CD14-positive monocyte (primary cell): Measurements from ENCODE around the gene ADCY1. TPM values are rescaled to one million over a fixed set of nuclear protein-coding genes. Genes with fewer than 3 reads are reported as not detected.

Experiments
- DNase-seq, 3 donors: peaks; one replicate each; pipeline ENCODE4 v3.0.0-alpha.2; 2011 to 2022
- H2AFZ ChIP-seq: 2 replicates; pipeline ENCODE4 v1.6.0; 2012; ENCODE audit warnings: mild to moderate bottlenecking, low read depth, low read length, inconsistent platforms; ENCODE audit not compliant: insufficient read depth, poor library complexity, severe bottlenecking
- H3K27ac ChIP-seq, 2 donors: 1 replicate in 1 of 2; 2 replicates in 1 of 2; pipeline ENCODE4 v1.5.1; 2012 to 2013; ENCODE audit warnings: low read length in 2 of 2, control low read depth in 1 of 2, inconsistent platforms in 1 of 2, low read depth in 1 of 2, mild to moderate bottlenecking in 1 of 2
- H3K27me3 ChIP-seq, 2 donors: one replicate each; pipeline versions ENCODE4 v1.6.0 to v1.6.1; 2011 to 2013; ENCODE audit warnings: low read length in 2 of 2; ENCODE audit not compliant: control insufficient read depth in 2 of 2, insufficient read depth in 2 of 2
- H3K36me3 ChIP-seq, 2 donors: replicated peaks in 1 of 2; 1 replicate in 1 of 2; 2 replicates in 1 of 2; pipeline versions ENCODE4 v1.5.1 to v1.6.1; 2012 to 2013; ENCODE audit warnings: low read length in 2 of 2, control low read depth in 1 of 2, inconsistent platforms in 1 of 2, mild to moderate bottlenecking in 1 of 2; ENCODE audit not compliant: insufficient read depth in 2 of 2, control insufficient read depth in 1 of 2
- H3K4me1 ChIP-seq, 2 donors: 1 replicate in 1 of 2; 2 replicates in 1 of 2; pipeline versions ENCODE4 v1.5.1 to v1.6.1; 2012 to 2013; ENCODE audit warnings: low read length in 2 of 2, control low read depth in 1 of 2, inconsistent platforms in 1 of 2, mild to moderate bottlenecking in 1 of 2, moderate library complexity in 1 of 2; ENCODE audit not compliant: insufficient read depth in 2 of 2, control insufficient read depth in 1 of 2
- H3K4me2 ChIP-seq: replicated peaks from 2 replicates; pipeline ENCODE3; 2012; ENCODE audit warnings: low read length, moderate library complexity, mild to moderate bottlenecking; ENCODE audit not compliant: poor library complexity, severe bottlenecking; ENCODE audit errors: extremely low read depth
- H3K4me3 ChIP-seq, 3 experiments: fragments of 200-600 bp in 1 of 3; sonication (generic) in 1 of 3; replicated peaks in 1 of 3; 1 replicate in 2 of 3; 2 replicates in 1 of 3; pipeline ENCODE4 v1.5.1; 2011 to 2013; ENCODE audit warnings: low read length in 3 of 3, mild to moderate bottlenecking in 3 of 3, control low read depth in 2 of 3, low read depth in 2 of 3, inconsistent platforms in 1 of 3, moderate library complexity in 1 of 3
- H3K79me2 ChIP-seq: 2 replicates; pipeline ENCODE4 v1.6.0; 2012; ENCODE audit warnings: mild to moderate bottlenecking, control low read depth, inconsistent platforms, low read length, moderate library complexity; ENCODE audit not compliant: insufficient read depth
- H3K9ac ChIP-seq: 2 replicates; pipeline ENCODE4 v1.6.0; 2017; ENCODE audit warnings: low read length, mild to moderate bottlenecking; ENCODE audit not compliant: insufficient read depth, poor library complexity, severe bottlenecking
- H3K9me3 ChIP-seq, 2 donors: replicated peaks in 1 of 2; 1 replicate in 1 of 2; 2 replicates in 1 of 2; pipeline versions ENCODE4 v1.5.1 to v1.6.1; 2012 to 2013; ENCODE audit warnings: low read length in 2 of 2, control low read depth in 1 of 2; ENCODE audit not compliant: control insufficient read depth in 1 of 2, insufficient read depth in 1 of 2
- H4K20me1 ChIP-seq: 2 replicates; pipeline ENCODE4 v1.6.0; 2012; ENCODE audit warnings: mild to moderate bottlenecking, low read length, control low read depth, moderate library complexity; ENCODE audit not compliant: insufficient read depth
- H3K27ac Mint-ChIP-seq, 7 donors: one replicate each; pipeline ENCODE4 v1.8.0; 2020; ENCODE audit warnings: mild to moderate bottlenecking in 7 of 7, mixed read lengths in 7 of 7, moderate library complexity in 6 of 7, inconsistent platforms in 2 of 7
- H3K27me3 Mint-ChIP-seq, 3 donors: one replicate each; pipeline ENCODE4 v1.8.0; 2021 to 2022; ENCODE audit warnings: low read depth in 3 of 3, mild to moderate bottlenecking in 3 of 3, mixed read lengths in 3 of 3, moderate library complexity in 3 of 3, inconsistent platforms in 1 of 3
- H3K36me3 Mint-ChIP-seq, 2 donors: one replicate each; pipeline ENCODE4 v1.8.0; 2020; ENCODE audit warnings: mixed read lengths in 2 of 2, inconsistent platforms in 1 of 2, mild to moderate bottlenecking in 1 of 2
- H3K4me1 Mint-ChIP-seq: one replicate; pipeline ENCODE4 v1.8.0; 2020; ENCODE audit warnings: mild to moderate bottlenecking, mixed read lengths
- H3K4me3 Mint-ChIP-seq, 2 donors: one replicate each; pipeline ENCODE4 v1.8.0; 2020; ENCODE audit warnings: mild to moderate bottlenecking in 2 of 2, mixed read lengths in 2 of 2, moderate library complexity in 1 of 2
- H3K9me3 Mint-ChIP-seq, 7 donors: one replicate each; pipeline ENCODE4 v1.8.0; 2020 to 2022; ENCODE audit warnings: mixed read lengths in 7 of 7, mild to moderate bottlenecking in 6 of 7, moderate library complexity in 6 of 7, inconsistent platforms in 2 of 7
- WGBS: methylation state at CpG from one replicate; pipeline ENCODE4 v1.1.5; 2013; ENCODE audit warnings: missing lambda C conversion rate; ENCODE audit not compliant: insufficient coverage; 5-methylcytosine and 5-hydroxymethylcytosine counted together
- intact Hi-C, 2 donors: fragments of 100-400 bp; cut with micrococcal nuclease; formaldehyde crosslinking; loops; one replicate each; pipeline versions ENCODE4 v1.15.0 to v1.15.1; 2023
- polyA plus RNA-seq, 3 donors: library from polyadenylated mRNA; depleted of rRNA in 1 of 3; unstranded in 2 of 3; stranded (reverse) in 1 of 3; fragments of 300-500 nt in 2 of 3; fragments of >200 nt in 1 of 3; fragmentation: Illumina TruSeq in 2 of 3; gene quantifications; 1 replicate in 2 of 3; 2 replicates in 1 of 3; pipeline ENCODE4 v1.2.3, GENCODE V29; 2012 to 2021
- TF ChIP-seq, protein P1 (sequence below): fragments of 200-600 bp; IDR thresholded peaks from one replicate; pipeline ENCODE4 v1.8.0; 2022; ENCODE audit warnings: antibody characterized with exemption, mild to moderate bottlenecking

The ADCY1 gene
- polyA plus RNA-seq, 3 donors = 0.01 TPM; not detected in 2

DNA sequence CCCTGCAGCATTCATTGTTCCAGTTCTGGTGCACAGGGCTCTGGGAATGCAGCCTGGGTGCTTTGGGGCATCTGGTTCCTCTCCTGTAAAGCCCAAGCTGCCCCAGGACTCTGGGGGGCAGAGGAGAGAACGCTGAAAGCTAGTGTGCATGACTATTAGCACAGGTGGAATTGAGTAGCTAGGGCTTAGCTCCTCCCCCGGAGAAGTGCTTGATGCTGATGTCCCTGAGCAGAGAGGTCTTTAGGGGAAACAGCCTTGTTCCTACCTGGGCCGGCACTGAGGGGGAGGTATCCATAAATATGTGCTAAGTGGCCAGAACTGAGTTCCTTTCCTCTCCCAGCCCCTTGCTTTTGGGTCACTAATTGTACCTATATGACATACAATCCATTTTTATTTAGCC is 3.9 kb downstream of the ADCY1 start:
- Mint-ChIP-seq H3K27me3 (peaks cover 36 to 43% (median 38%) of the 10 kb centered on the region in 3 donors), H3K9me3 (peaks cover 0 to 12% (median 3%) of the 10 kb centered on the region in 7 donors), H3K27ac (no peak overlapping the region), H3K4me1 (no peaks in the 10 kb centered on the region), H3K36me3 (no peaks in the 10 kb centered on the region), H3K4me3 (no peak overlapping the region)
- no peak overlapping the region for H3K9ac ChIP-seq
- no peaks in the 10 kb centered on the region for H4K20me1 ChIP-seq
- peaks cover 17 to 37% of the 10 kb centered on the region in 2 donors for H3K27me3 ChIP-seq
- intact Hi-C loops = no loop called here
- WGBS = 89% methylated on average over 2 of the region's 3 CpGs
- H3K4me2 ChIP-seq = no peak overlapping the region
- no peaks in the 10 kb centered on the region for H3K79me2 ChIP-seq
- no peak overlapping the region for H3K4me3 ChIP-seq
- TF ChIP-seq, protein P1, sequence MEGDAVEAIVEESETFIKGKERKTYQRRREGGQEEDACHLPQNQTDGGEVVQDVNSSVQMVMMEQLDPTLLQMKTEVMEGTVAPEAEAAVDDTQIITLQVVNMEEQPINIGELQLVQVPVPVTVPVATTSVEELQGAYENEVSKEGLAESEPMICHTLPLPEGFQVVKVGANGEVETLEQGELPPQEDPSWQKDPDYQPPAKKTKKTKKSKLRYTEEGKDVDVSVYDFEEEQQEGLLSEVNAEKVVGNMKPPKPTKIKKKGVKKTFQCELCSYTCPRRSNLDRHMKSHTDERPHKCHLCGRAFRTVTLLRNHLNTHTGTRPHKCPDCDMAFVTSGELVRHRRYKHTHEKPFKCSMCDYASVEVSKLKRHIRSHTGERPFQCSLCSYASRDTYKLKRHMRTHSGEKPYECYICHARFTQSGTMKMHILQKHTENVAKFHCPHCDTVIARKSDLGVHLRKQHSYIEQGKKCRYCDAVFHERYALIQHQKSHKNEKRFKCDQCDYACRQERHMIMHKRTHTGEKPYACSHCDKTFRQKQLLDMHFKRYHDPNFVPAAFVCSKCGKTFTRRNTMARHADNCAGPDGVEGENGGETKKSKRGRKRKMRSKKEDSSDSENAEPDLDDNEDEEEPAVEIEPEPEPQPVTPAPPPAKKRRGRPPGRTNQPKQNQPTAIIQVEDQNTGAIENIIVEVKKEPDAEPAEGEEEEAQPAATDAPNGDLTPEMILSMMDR = no peak
- H3K9me3 ChIP-seq = no peaks in the 10 kb centered on the region
- H3K27ac ChIP-seq = no peak overlapping the region
- DNase-seq = no peak
- no peak overlapping the region for H2AFZ ChIP-seq
- no peaks in the 10 kb centered on the region for H3K36me3 ChIP-seq
- no peaks in the 10 kb centered on the region for H3K4me1 ChIP-seq

DNA sequence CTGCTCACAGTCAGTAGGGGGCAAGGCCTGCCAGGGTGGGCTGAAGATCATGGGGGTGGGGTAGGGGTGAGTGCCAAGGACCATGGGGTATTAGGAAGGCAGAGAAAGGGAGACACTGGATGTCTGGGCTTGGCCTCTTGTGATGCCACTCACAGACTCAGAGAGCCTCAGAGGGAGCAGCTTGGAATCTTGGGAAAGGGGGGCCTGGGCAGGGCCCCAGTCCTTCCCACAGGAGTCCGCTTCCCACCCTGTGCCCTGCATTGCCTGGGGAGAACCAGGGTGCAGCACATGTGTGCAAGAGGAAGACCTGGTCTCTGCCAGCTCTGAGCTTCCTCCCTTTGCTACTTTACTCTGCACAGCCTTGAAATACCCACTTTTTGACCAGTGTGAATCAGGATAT is 4.3 kb downstream of the ADCY1 start:
- H3K36me3 ChIP-seq = no peaks in the 10 kb centered on the region
- intact Hi-C loops = no loop called here
- H4K20me1 ChIP-seq = no peaks in the 10 kb centered on the region
- no peak overlapping the region for H3K4me3 ChIP-seq
- peaks cover 13 to 32% of the 10 kb centered on the region in 2 donors for H3K27me3 ChIP-seq
- H3K4me2 ChIP-seq = no peak overlapping the region
- no peak overlapping the region for H3K9ac ChIP-seq
- no peaks in the 10 kb centered on the region for H3K79me2 ChIP-seq
- no peak overlapping the region for H3K27ac Mint-ChIP-seq
- no peaks in the 10 kb centered on the region for H3K36me3 Mint-ChIP-seq
- H2AFZ ChIP-seq = no peak overlapping the region
- no peak overlapping the region for H3K27ac ChIP-seq
- 100% methylated on average over 1 of the region's 1 CpG for WGBS
- TF ChIP-seq, protein P1 = no peak
- no peaks in the 10 kb centered on the region for H3K9me3 ChIP-seq
- no peaks in the 10 kb centered on the region for H3K4me1 ChIP-seq
- no peak overlapping the region for H3K4me3 Mint-ChIP-seq
- no peak for DNase-seq
- H3K27me3 Mint-ChIP-seq = peaks cover 32 to 38% (median 34%) of the 10 kb centered on the region in 3 donors
- H3K4me1 Mint-ChIP-seq = no peaks in the 10 kb centered on the region
- peaks cover 0 to 11% (median under 1%) of the 10 kb centered on the region in 7 donors for H3K9me3 Mint-ChIP-seq
